Measurements from ENCODE around the gene BMF. TPM values are rescaled to one million over a fixed set of nuclear protein-coding genes. Genes with fewer than 3 reads are reported as not detected.

BMF gene
- total and polyA plus RNA-seq, 2 of the 4 experiments (the other 2 are of a cell fraction) = 2.4 to 2.9 TPM

- dilution Hi-C loops (cut with HindIII; ENCODE audit: low sequenced_read_pairs, unreplicated experiment) (no loop called here), intact Hi-C loops (cut with micrococcal nuclease) (no loop called here), in situ Hi-C loops (cut with MboI; ENCODE audit: low sequenced_read_pairs) (no loop called here)
- H3K9me1 ChIP-seq (ENCODE audit: insufficient read depth, low read length) = peaks cover 48% of the 10 kb centered on the region
- DNase-seq = no peak
- H2BK120ac ChIP-seq (ENCODE audit: low read depth, low read length) = peak overlapping the region; percentile 98
- H4K20me1 ChIP-seq (ENCODE audit: insufficient read depth, low read length) = no peaks in the 10 kb centered on the region
- no TSS peak for BruUV-seq (replicated peaks)
- no peak for TF ChIP-seq BHLHE40 (IDR thresholded peaks at IDR 0.05; ENCODE audit: low read depth, low read length)
- TF ChIP-seq MAFK (IDR thresholded peaks at IDR 0.05; ENCODE audit: low read depth, low read length) = no peak
- TF ChIP-seq CHD1 (IDR thresholded peaks at IDR 0.05; ENCODE audit: low read depth, low read length) = no peak
- no peak for TF ChIP-seq CEBPB (IDR thresholded peaks at IDR 0.05; ENCODE audit: low read depth, low read length)
- TF ChIP-seq POLR2A (IDR thresholded peaks at IDR 0.05; ENCODE audit: low read depth, low read length) = no peak
- no peak for TF ChIP-seq MXI1 (IDR thresholded peaks at IDR 0.05; ENCODE audit: borderline replicate concordance, low read depth, low read length)
- TF ChIP-seq RCOR1 (IDR thresholded peaks at IDR 0.05; ENCODE audit: insufficient replicate concordance, low read length) = no peak
- TF ChIP-seq, protein P1, sequence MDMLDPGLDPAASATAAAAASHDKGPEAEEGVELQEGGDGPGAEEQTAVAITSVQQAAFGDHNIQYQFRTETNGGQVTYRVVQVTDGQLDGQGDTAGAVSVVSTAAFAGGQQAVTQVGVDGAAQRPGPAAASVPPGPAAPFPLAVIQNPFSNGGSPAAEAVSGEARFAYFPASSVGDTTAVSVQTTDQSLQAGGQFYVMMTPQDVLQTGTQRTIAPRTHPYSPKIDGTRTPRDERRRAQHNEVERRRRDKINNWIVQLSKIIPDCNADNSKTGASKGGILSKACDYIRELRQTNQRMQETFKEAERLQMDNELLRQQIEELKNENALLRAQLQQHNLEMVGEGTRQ (IDR thresholded peaks at IDR 0.05; ENCODE audit: low read depth, low read length) = no peak
- no peak for TF ChIP-seq RAD21 (IDR thresholded peaks at IDR 0.05; ENCODE audit: low read length)
- no peak for TF ChIP-seq CTCF (conservative IDR thresholded peaks at IDR 0.05; ENCODE audit: low read depth, low read length)
- no peak for TF ChIP-seq RFX5 (IDR thresholded peaks at IDR 0.05; ENCODE audit: low read depth, low read length)
- TF ChIP-seq NFE2L2 (IDR thresholded peaks at IDR 0.05; ENCODE audit: low read depth, low read length) = no peak
- no peak for TF ChIP-seq SMC3 (IDR thresholded peaks at IDR 0.05; ENCODE audit: low read depth, low read length)
- no peak for TF ChIP-seq MAZ (IDR thresholded peaks at IDR 0.05; ENCODE audit: borderline replicate concordance, low read depth, low read length)
- H3K27ac ChIP-seq (ENCODE audit: insufficient read depth, low read length) = no peak overlapping the region
- peak overlapping the region; percentile 99 for H3K4ac ChIP-seq (ENCODE audit: low read depth, low read length)
- H3K27me3 ChIP-seq (ENCODE audit: control insufficient read depth, insufficient read depth, low read length) = no peaks in the 10 kb centered on the region
- H2BK20ac ChIP-seq (ENCODE audit: low read depth, low read length) = peak overlapping the region; percentile 97
- peak overlapping the region; percentile 71 for H2AFZ ChIP-seq (replicated peaks; ENCODE audit: low read length, poor library complexity)
- H2AK9ac ChIP-seq (replicated peaks; ENCODE audit: low read depth, low read length, poor library complexity) = peak overlapping the region; percentile 66
- H4K91ac ChIP-seq (ENCODE audit: insufficient read depth, low read depth, low read length) = peak overlapping the region; percentile 81
- ChIA-PET POLR2A (ENCODE audit: unreplicated experiment) (no interaction called here), CTCF (interaction anchor here (0.8 kb wide), 1 partner anchor 42 kb away, joined by 3 read pairs; no protein-coding TSS in a partner anchor)
- peak overlapping the region; percentile 79 for H3K14ac ChIP-seq (replicated peaks; ENCODE audit: low read depth, low read length)
- no peak overlapping the region for H3K56ac ChIP-seq (ENCODE audit: extremely low read depth, insufficient read depth, low read length)
- no peaks in the 10 kb centered on the region for H3K9me3 ChIP-seq (ENCODE audit: control insufficient read depth, insufficient read depth, low read length)
- H4K8ac ChIP-seq (ENCODE audit: low read depth in 2 of 2, low read length in 2 of 2) = peak overlapping the region in 1 of 2 experiments; percentile 61; a peak in 1 of 4 replicates
- WGBS, 2 experiments (ENCODE audit: extremely low coverage in 2 of 2, insufficient read length in 1 of 2) = 57% methylated on average over 2 of the region's 10 CpGs; no CpG with 5 or more reads in 1 of the 2 experiments
- peak overlapping the region; percentile 52 for H2BK5ac ChIP-seq (ENCODE audit: low read depth, low read length, poor library complexity, severe bottlenecking)
- H3K9ac ChIP-seq (ENCODE audit: low read depth, low read length) = no peak overlapping the region
- H3K23ac ChIP-seq (ENCODE audit: low read depth, low read length) = peak overlapping the region; percentile 86
- peak overlapping the region; percentile 72; the same call in 2 of the 3 replicates for H2BK15ac ChIP-seq (ENCODE audit: low read depth, low read length)
- no peaks in the 10 kb centered on the region for H3K36me3 ChIP-seq (ENCODE audit: control insufficient read depth, insufficient read depth, low read length)
- H3K4me3 ChIP-seq (ENCODE audit: insufficient read depth, low read depth, low read length) = no peak overlapping the region
- peaks cover 26% of the 10 kb centered on the region for H3K4me1 ChIP-seq (ENCODE audit: control insufficient read depth, insufficient read depth, low read length)
- peaks cover 0 to 16% of the 10 kb centered on the region in 2 experiments; a peak in 1 of 4 replicates for H3K79me1 ChIP-seq (ENCODE audit: low read depth in 1 of 2, low read length in 2 of 2)
- no peak overlapping the region for H4K5ac ChIP-seq (ENCODE audit: low read depth, low read length)
- no peak overlapping the region for H3K4me2 ChIP-seq (ENCODE audit: low read depth, low read length)
- no peak for ATAC-seq (ENCODE audit: low read depth)
- H2AK5ac ChIP-seq (ENCODE audit: low read depth, low read length) = peak overlapping the region; percentile 97
- H3K18ac ChIP-seq (ENCODE audit: low read depth, low read length) = peak overlapping the region; percentile 42
Observed at GRCh38 chr15:40062816-40063562, 45.7 kb downstream of the BMF start.
